AG09309 (cell line): Measurements from ENCODE around the gene ABCA12.

Source experiments
- DNase-seq: peaks from one replicate; pipeline ENCODE4 v3.0.0-alpha.2; 2010; ENCODE audit warnings: low read depth
- H3K4me3 ChIP-seq: 2 replicates; pipeline ENCODE4 v1.5.1; 2011; ENCODE audit warnings: mild to moderate bottlenecking, low read depth, low read length, moderate library complexity; ENCODE audit not compliant: control insufficient read depth
- CTCF ChIP-seq: IDR thresholded peaks from 2 replicates; pipeline ENCODE4 v1.5.1; 2011; ENCODE audit warnings: mild to moderate bottlenecking, low read depth, low read length, inconsistent platforms; ENCODE audit not compliant: insufficient read depth, control insufficient read depth; ENCODE audit errors: missing control alignments

The ABCA12 gene

GRCh38 chr2:215161301-215161829 lies 22.9 kb upstream of the ABCA12 start:
- TF ChIP-seq CTCF: no peak
- no peak for DNase-seq
- H3K4me3 ChIP-seq: no peak overlapping the region

- no peak for TF ChIP-seq CTCF
- DNase-seq: no peak
- no peak overlapping the region for H3K4me3 ChIP-seq
These were observed 21.7 kb upstream of the ABCA12 start for GRCh38 chr2:215160081-215160480.

GRCh38 chr2:215156453-215156852 lies 18.0 kb upstream of the ABCA12 start:
- H3K4me3 ChIP-seq: no peak overlapping the region
- DNase-seq: no peak
- TF ChIP-seq CTCF: no peak

GRCh38 chr2:215149894-215150293 lies 11.5 kb upstream of the ABCA12 start:
- TF ChIP-seq CTCF: no peak
- DNase-seq: no peak
- no peak overlapping the region for H3K4me3 ChIP-seq

- no peak overlapping the region for H3K4me3 ChIP-seq
- no peak for TF ChIP-seq CTCF
- DNase-seq: no peak
These were observed 11.1 kb upstream of the ABCA12 start for GRCh38 chr2:215149486-215149885.

GRCh38 chr2:215149060-215149459 lies 10.6 kb upstream of the ABCA12 start:
- H3K4me3 ChIP-seq: no peak overlapping the region
- DNase-seq: no peak
- TF ChIP-seq CTCF: no peak

- no peak for DNase-seq
- TF ChIP-seq CTCF: no peak
- H3K4me3 ChIP-seq: no peak overlapping the region
These were observed 7.2 kb upstream of the ABCA12 start for GRCh38 chr2:215145611-215146010.
